Measurements from ENCODE around the gene NFASC. TPM values are rescaled to one million over a fixed set of nuclear protein-coding genes. Genes with fewer than 3 reads are reported as not detected.

The NFASC gene
- total and polyA plus RNA-seq, 12 donors: 1.9 to 24.1 (median 9.2) TPM

DNA sequence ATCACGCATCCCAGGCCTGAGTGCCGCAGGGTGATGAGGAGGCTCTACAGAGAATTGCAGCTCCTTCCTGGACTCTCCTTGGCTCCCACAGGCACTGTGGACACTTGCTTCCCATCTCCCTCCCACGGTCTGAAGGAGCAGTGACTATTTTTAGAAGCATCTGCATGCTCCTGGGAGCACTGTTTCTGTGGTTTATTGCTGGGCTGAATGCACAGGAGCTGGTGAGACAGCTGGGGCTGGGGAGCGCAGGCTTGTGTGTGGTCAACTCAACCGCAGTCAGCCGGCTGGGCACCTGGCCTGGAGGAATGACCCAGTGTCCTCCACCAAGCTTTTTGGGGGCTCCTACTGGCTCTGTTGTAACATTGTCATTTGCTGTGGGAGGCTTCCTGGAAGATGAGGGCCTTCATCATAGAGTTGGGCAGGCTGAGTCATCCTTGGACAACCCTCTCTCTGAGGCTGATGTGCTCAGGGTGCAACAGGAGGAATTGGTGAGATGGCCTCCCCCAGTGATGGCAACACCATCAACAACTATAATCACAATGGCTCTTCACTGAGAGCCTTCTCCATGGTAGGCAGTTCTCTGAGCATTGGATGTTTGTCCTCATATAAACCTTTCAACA is 1.7 kb downstream of the NFASC start:
- Histone ChIP-seq H3K27me3 (peaks cover 0 to 11% (median 0%) of the 10 kb centered on the region in 7 donors), H3K36me3 (no peaks in the 10 kb centered on the region), H3K27ac (peak overlapping the region in 6 of 10 donors; percentile 2 to 68 (median 50)), H3K4me1 (peaks cover 0 to 55% (median 20%) of the 10 kb centered on the region in 9 donors), H3K9me3 (no peaks in the 10 kb centered on the region), H3K4me3 (peak overlapping the region in 1 of 10 donors; percentile 3)
- DNase-seq (peak in 1 of 2 donors; percentile 25), ATAC-seq (peak in 7 of 8 donors; percentile 36 to 80 (median 50))
- WGBS, 2 donors: 71 to 79% methylated on average over 6 of the region's 6 CpGs
- TF ChIP-seq, protein P1, sequence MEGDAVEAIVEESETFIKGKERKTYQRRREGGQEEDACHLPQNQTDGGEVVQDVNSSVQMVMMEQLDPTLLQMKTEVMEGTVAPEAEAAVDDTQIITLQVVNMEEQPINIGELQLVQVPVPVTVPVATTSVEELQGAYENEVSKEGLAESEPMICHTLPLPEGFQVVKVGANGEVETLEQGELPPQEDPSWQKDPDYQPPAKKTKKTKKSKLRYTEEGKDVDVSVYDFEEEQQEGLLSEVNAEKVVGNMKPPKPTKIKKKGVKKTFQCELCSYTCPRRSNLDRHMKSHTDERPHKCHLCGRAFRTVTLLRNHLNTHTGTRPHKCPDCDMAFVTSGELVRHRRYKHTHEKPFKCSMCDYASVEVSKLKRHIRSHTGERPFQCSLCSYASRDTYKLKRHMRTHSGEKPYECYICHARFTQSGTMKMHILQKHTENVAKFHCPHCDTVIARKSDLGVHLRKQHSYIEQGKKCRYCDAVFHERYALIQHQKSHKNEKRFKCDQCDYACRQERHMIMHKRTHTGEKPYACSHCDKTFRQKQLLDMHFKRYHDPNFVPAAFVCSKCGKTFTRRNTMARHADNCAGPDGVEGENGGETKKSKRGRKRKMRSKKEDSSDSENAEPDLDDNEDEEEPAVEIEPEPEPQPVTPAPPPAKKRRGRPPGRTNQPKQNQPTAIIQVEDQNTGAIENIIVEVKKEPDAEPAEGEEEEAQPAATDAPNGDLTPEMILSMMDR (IDR thresholded peaks at IDR 0.05): no peak
- intact Hi-C loops (cut with DNase I): loop anchor here in 2 of 10 donors (5.0 kb wide), 2 partner anchors 35 to 70 kb away; no protein-coding TSS in a partner anchor

DNA sequence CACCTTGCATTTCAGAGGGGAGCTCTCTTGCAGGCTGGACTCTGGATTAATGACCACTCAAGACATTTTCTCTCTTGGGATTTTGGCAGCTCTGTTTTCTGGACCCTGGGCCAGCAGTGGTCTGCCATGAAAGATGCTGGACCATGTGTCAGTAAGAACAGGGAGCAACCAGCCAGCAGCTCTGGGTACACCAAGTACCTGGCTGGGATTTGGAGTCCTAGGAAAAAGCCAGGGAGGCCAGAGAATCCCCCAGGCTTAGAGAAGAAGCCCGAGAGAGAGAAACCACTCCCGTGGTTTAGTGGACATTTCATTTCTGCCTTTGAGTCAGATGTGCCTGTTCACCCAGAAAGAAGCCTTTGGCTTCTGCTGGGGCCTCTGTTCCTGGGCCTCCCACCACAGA is 2.5 kb downstream of the NFASC start:
- peaks cover 0 to 13% (median 0%) of the 10 kb centered on the region in 7 donors for H3K27me3 ChIP-seq
- TF ChIP-seq, protein P1 (IDR thresholded peaks at IDR 0.05): no peak
- DNase-seq (no peak), ATAC-seq (no peak)
- H3K4me1 ChIP-seq: peaks cover 0 to 53% (median 14%) of the 10 kb centered on the region in 9 donors
- WGBS, 2 donors: 82 to 90% methylated on average over 2 of the region's 2 CpGs
- intact Hi-C loops (cut with DNase I): loop anchor here in 2 of 10 donors (5.0 kb wide), 2 partner anchors 36 to 69 kb away; no protein-coding TSS in a partner anchor
- no peak overlapping the region for H3K4me3 ChIP-seq
- no peaks in the 10 kb centered on the region for H3K9me3 ChIP-seq
- H3K27ac ChIP-seq: peak overlapping the region in 5 of 10 donors; percentile 16 to 68 (median 43)
- no peaks in the 10 kb centered on the region for H3K36me3 ChIP-seq

GRCh38 chr1:204873714-204874113 is 3.1 kb downstream of the NFASC start:
- Histone ChIP-seq H3K4me1 (peaks cover 0 to 53% (median 9%) of the 10 kb centered on the region in 9 donors), H3K27ac (peak overlapping the region in 5 of 10 donors; percentile 1 to 68 (median 34)), H3K36me3 (no peaks in the 10 kb centered on the region), H3K4me3 (no peak overlapping the region), H3K9me3 (no peaks in the 10 kb centered on the region), H3K27me3 (peaks cover 0 to 18% (median 0%) of the 10 kb centered on the region in 7 donors)
- ATAC-seq: no peak
- TF ChIP-seq, protein P1 (IDR thresholded peaks at IDR 0.05): no peak
- intact Hi-C loops (cut with DNase I): loop anchor here in 2 of 10 donors (5.0 kb wide), 2 partner anchors 36 to 69 kb away; no protein-coding TSS in a partner anchor
- 75 to 79% methylated on average over 2 of the region's 2 CpGs for WGBS, 2 donors
- DNase-seq: no peak

GRCh38 chr1:204874274-204874673 is 3.6 kb downstream of the NFASC start:
- H3K9me3 ChIP-seq: no peaks in the 10 kb centered on the region
- TF ChIP-seq, protein P1 (IDR thresholded peaks at IDR 0.05): no peak
- H3K36me3 ChIP-seq: no peaks in the 10 kb centered on the region
- peak overlapping the region in 3 of 10 donors; percentile 1 to 68 (median 34) for H3K27ac ChIP-seq
- no peak overlapping the region for H3K4me3 ChIP-seq
- H3K27me3 ChIP-seq: peaks cover 0 to 18% (median 0%) of the 10 kb centered on the region in 7 donors
- WGBS, 2 donors: 84 to 87% methylated on average over 10 of the region's 10 CpGs
- H3K4me1 ChIP-seq: peaks cover 0 to 56% (median 6%) of the 10 kb centered on the region in 9 donors
- intact Hi-C loops (cut with DNase I): loop anchor here in 2 of 10 donors (5.0 kb wide), 2 partner anchors 37 to 68 kb away; no protein-coding TSS in a partner anchor
- ATAC-seq (no peak), DNase-seq (no peak)
